GM21529 (cell line): Measurements from ENCODE around the gene MTARC1.
A peak's percentile ranks its signal among the peaks of the same experiment; 100 is the strongest.

Experiments used
- ATAC-seq: cut with Tn5 transposase; IDR thresholded peaks from one replicate; pipeline ENCODE4 v1.9.1; 2021; ENCODE audit not compliant: unreplicated experiment

The MTARC1 gene

DNA sequence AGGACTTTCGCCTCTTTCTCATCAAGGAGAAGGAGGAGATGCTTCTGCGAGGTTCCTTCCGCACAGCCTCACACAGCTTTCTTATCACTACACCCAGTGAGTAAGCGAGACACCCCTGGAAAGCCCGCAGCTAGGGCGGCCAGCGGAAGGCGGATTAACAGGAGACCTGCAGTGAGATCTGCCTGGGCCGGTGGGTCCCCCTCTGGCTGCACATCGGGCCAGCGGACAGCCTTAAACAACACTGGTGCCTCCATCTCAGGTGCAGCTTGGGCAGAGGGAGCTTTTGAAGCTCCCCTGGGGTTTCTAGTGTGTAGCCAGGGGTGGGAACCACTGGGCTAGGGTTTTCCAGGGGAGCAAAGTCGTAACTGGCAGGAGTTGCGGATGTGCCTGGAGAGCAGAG lies 17.5 kb upstream of the MTARC1 start:
- ATAC-seq = no peak

DNA sequence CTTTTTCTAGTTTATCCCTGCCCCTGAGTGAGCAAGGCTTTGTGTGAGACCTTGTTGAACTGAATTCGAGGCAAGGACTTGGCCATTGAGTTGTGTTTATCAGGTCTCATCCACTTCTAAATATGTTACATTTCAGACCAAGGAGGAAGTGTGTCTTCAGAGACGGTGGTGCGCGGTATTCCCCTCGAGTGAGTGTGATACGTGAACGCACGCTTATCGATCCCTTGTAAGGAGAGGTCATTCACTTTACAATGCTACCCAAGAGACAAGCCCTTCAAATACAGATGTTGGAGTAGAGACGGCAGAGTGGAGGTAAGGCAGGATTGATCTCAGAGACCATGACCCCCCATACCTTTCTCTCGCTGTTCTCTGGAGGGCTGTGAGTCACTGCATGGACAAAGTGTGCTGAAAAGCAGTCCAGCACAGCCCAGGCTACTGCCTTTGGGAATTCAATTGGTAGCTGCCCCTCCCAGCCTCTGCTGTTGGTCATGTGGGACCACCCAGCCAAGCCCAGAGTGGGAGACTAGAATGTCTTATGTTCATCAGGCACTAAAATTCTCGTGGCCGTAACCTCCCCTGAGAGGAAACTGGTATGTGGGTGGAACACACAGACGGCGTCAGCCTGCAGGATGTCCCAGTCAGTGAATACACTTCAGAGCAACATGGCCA lies 16.3 kb upstream of the MTARC1 start:
- peak; percentile 67 for ATAC-seq

DNA sequence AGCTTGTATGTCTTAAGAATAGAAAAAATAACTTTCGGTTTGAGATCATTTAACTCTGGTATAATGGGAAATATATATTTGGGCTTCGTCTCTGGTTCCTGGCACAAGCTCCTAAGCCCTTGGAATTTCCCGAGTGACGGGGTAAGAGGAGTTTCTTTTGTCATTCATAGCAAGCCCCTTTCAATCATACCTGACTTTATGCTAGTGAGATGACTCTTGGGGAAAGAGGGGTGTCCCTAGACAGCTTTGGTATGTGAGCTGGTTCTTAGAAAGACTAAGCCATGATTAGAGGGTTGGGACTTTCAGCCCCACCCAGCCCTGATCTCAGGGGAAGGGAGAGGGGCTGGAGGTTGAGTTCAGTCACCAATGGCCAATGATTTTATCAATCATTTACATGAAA lies 13.9 kb upstream of the MTARC1 start:
- ATAC-seq = peak; percentile 26

DNA sequence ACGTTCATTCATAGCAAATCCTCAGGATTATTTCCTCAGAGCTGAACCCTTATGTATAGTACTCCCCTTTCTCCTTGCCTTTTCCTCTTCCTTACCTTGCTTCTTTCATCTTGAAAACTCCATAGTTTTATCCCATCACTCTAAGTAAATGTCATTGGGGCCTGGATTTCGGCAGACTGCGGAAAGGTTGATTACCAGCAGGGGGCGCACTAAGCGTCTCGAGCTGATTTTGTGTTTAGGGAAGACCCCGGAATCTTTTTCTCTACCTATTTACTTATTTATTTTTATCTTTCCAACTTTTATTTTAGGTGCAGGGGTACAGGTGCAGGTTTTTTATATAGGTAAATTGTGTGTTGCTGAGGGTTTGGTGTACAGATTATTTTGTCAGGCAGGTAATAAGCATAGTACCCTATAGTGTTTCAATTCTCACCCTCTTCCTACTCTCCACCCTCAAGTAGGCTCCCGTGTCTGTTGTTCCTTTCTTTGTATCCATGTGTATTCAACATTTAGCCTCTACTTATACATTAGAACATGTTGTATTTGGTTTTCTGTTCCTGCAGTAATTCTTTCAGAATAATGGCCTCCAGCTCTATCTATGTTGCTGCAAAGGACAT lies 11.4 kb upstream of the MTARC1 start:
- ATAC-seq = no peak

DNA sequence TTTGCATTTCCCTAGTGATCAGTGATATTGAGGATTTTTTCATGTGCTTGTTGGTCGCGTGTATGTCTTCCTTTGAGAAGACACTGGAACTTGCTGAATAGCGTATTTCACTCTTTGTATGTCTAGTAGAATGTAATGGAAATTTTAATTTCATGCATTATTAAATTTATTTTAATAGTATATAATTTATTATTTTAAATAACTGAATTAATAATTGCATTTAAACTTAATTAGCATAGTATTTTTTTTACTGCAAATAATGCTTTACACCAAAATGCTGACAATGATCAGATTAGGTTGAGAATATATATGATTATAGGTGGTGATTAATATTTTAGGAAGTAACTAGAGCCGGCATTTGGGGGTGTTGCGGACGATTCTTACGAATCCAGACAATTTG lies 10.5 kb upstream of the MTARC1 start:
- no peak for ATAC-seq

DNA sequence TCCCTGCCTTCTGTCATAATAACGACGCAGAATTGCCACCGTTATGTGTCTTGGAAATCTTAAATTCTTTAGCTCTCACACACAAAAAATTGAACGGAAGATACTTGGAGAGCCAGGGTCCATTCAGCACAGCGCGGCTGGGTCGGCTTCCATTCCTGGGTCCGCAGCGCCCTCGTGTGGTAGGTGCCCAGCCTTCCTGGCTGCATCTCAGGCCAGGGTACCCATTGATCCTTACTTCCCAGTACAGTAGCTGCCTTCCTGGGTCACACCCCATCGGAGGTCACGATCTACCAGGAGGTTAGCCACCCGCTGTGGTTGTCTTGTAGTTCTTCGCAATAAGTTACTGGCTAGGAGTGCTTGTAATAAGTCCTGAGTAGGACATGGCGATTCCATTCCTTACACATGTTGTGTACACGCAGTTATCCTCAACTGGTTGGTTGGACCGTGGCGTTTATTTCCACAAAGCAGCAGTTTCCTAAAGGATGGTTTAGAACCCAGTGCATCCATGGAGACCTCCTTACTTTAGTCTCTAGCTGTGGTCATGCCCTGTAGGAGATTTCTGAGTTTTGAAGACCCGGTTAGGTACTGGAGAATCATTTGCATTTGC lies 9.9 kb upstream of the MTARC1 start:
- ATAC-seq = peak; percentile 82

DNA sequence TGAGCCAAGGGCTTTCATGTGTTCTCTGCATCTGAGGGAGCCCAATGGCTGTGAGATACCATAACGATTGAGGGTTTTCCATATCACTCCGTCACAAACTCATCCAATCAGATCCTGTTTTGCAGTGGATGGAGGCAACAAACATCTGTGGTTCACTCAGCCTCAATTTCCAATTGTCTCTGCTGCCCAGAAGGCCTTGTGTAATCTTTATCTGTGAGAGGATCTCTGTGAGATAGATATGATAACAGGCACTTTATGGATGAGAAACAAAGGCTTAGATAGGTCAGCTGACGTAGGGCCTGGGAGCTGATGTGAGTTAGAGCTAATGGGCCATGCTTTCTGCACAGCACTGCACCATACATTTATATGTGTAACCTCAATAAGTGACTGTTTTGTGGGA lies 3.3 kb upstream of the MTARC1 start:
- ATAC-seq = no peak

DNA sequence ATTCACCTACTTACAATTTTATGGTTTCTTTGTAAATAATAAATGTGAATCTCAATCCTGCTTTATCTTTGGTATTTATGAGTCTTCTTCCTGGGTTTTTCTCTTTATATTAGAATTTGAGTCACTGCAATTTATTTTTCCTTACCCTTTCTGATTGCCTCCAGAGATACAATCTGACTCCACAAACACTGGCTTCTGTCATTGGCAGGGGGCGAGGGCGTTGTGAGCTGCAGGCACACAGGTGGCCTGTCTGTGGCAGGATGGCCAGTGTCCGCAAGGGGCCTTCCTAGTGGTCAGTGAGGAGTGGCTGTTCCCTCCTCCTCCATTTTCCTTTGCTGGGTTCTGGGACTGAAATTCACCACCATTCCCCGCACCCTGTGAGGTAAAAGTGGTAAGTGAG lies 2.0 kb upstream of the MTARC1 start:
- no peak for ATAC-seq

DNA sequence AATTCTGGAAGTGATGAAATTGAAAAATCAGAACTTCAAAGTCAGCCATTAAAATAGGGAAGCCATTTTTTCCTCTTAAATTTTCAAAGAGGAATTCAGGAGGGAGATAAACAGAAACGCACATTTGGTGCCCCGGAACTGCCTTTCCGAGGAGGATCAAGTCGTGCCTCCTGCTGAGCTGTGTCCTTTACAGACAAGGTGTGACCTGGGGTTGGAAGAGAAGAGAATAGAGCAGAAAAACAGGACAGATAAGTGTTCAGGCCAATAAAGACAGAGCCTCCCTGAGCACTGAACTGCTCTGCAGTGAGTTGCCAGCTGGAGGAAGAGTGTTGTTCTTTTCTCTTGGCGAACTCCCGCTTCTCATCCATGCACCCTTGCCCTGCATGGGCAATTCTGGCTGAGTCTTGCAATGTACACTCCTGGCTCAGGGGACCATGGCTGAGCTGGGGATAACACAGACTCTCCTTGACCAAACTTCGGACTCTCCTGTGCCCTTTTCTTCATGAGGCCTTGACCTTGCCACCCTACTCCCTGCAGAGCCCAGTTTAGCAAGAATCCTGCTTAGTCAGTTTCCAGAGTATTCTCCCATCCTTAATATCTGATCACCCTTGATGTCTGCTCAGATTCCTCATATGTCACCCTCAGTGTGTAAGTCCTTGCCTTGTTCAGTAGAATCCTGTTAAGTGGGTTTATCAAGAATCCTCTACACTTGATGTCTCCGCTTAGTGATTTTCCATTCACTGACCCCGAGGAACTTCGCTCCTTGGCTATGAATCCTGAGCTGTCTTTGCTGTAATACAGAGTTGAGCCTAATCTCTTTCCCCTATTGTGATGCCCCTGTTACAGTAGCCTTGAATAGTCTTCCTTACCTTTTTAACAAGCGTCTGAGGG lies 1.3 kb upstream of the MTARC1 start:
- no peak for ATAC-seq

DNA sequence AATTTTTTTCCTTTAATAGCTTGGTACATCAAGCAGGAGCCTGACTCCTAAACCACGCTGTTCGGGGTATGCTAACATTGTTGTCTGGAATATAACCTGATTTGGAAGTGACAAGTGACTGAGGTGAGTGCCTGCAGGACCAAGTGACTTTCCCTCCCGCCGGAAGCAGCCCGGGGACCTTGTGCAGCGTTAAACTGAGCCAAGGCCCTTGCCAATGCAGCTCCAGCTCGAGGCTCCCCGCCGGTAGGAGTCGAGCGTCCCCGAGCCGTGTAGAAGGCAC lies 716 bp upstream of the MTARC1 start:
- peak; percentile 27 for ATAC-seq

DNA sequence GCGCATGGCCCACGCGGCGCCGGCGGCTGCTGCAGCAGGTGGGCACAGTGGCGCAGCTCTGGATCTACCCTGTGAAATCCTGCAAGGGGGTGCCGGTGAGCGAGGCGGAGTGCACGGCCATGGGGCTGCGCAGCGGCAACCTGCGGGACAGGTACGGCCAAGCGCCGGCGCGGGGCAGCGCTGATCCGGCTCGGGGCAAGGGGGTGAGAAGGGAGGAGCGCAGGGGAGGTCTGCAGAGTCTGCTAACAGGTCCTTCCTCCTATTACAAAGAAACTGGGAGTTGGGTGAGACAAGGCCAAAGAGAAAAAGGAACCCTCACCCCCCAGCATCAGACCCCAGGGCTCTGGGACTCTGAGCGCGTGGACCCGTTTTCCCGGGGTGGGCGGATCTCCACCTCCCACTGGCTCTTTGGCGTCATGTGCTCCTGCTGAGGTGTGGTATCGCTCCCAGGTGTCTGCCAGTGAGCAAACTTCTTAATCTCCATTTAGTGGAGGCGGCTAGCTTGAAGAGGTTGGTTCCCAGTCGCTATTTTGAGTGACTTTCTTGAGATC lies 431 bp downstream of the MTARC1 start:
- peak; percentile 42 for ATAC-seq

DNA sequence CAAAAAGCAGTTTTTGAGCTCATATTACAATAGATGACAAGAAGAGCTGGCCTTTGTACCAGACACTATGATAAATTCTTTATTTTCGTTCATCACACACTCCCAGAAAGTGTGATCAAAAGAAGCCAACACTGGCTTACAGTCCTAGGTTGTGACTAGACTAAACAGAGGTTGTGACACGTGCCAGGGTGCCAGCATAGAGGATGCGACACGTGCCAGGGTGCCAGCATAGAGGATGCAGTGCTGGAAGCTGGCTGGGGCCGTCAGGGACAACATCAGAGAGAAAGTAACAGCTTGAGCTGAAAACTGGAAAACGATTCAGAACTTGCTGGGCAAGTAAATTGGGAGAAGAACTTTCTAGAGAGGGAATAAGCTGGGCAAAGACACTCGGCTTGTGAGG lies 2.2 kb downstream of the MTARC1 start:
- ATAC-seq = no peak

DNA sequence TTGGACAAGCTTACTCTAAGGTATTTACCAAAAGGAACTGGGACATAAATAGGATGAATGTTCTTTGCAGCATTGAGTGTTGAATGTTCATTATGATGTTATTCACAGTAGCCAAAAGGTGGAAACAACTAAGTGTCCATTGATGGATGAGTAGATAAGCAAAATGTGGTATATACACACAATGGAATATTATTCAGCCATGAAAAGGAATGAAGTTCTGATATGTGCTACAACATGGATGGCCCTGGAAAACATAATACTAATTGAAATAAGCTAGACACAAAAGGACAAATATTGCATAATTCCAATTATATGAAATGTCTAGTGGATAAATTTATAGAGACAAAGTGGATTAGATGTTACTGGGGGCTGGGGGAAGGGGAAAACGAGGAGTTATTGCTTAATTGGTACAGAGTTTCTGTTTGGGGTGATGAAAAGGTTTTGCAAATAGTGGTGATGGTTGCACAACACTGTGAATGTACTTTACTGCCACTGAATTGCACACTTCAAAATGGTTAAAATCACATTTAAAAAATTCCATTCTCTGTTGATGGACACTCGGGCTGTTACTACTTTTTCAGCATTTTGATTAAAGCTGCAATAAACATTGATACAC lies 2.9 kb downstream of the MTARC1 start:
- ATAC-seq = no peak

DNA sequence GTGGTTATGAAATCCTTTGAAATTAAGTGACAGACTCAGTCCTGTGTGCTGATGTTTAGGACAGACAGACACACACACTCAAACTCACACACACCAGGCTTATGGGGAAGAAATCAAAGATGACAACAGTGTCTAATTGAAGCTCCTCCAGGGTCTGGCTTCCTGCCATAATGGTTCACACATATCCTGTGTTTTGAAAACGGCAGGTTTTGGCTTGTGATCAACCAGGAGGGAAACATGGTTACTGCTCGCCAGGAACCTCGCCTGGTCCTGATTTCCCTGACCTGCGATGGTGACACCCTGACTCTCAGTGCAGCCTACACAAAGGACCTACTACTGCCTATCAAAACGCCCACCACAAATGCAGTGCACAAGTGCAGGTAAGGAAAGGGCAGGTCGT lies 4.6 kb downstream of the MTARC1 start:
- ATAC-seq = no peak

DNA sequence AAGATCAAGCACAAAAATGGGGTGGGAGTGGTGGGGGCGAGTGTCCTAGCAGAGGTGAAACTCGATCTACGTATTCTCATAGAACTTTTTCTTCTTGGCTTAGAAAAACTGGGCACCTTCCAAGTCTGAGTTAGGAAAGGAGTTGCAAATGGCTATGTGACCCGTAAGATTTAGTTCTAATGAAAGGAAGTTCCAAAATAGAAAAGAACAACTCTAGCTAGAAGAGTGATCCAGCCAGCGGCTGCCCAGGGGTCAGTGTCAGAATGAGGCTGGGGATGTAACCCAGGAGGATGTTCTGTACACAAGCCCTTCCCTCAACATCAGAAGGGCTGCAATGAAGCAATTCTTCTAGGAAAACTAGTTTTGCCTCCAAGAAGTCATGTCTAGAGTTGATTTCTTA lies 5.2 kb downstream of the MTARC1 start:
- no peak for ATAC-seq

DNA sequence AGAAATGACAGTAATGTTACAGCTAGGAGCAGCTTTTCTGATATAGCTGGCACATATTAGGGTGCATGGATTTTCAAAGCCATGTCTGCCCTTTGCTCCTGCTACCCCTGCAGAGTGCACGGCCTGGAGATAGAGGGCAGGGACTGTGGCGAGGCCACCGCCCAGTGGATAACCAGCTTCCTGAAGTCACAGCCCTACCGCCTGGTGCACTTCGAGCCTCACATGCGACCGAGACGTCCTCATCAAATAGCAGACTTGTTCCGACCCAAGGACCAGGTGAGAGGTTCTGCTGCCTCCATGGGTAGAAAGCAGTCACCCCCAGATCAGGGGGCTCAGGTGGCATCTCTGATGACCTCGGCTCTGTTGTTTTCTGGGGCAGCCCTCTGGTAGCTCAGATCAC lies 9.8 kb downstream of the MTARC1 start:
- ATAC-seq = no peak

DNA sequence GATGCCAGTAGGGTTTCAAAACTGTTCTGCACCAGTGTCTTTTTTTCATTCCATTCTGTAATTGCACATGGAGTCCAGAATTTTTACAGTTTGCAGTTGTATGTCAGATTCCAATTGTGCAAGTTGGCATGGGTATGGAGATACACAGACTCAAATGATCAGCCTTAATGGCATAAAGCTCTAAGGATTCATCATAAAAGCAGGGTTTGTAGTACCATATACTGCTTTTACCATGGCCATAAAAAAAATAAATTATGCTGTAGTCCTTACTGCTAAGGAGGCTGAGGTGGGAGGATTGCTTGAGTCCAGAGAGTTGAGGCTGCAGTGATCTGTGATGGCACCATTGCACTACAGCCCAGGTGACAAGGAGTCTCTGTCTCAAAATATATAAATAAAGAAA lies 10.3 kb downstream of the MTARC1 start:
- ATAC-seq = no peak

DNA sequence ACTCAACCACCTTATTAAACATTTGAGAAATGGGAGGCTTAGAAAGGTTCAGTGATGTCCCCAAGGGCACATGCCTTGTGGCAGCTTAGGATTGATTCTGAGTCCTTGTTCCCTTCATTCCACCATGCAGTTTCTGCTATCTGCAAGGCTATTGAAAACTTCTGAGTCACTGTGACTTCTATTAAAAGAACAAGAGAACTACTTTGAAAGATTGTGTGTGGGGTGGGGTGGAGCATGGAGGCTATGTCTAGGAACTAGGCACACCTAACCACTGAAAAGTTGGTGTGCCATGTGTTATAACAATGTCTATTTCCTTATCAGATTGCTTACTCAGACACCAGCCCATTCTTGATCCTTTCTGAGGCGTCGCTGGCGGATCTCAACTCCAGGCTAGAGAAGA lies 10.8 kb downstream of the MTARC1 start:
- no peak for ATAC-seq

DNA sequence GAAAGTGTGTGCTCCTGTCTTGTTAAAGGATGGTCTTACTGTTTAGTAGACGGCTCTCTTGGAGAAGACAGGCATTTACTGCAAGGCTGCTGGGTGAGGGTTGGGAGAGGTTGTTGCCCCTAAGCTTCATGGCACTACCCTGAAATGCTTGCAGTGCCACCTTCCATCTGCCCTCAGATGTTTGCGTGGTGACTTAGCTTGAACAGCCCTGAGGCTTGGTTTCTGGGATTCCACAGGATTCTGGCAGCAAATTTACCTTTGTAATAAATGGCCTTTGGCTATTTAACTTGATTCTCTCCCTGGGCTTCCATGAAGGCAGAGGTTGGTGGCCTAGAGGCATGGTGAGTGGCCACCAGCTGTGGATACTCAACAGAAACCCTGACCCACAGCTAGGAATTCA lies 11.6 kb downstream of the MTARC1 start:
- no peak for ATAC-seq

DNA sequence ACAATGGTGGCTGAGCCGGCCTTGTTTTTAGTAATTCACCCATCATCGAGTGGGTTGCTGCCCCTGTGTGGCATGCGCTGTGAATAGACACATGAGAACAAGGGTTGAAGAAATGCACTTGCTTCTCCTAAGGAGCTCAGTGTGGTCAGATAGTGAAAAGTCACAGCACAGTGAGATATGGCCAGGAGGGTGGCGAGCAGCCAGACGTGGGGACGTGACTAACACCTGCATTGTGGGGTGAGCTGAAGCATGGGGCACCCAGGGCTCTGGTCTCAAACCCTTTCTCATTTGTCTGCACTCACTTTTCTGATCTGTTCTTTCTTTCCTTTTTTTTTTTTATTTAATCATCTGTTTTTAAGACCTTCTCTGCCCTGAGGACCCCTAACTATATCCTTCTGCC lies 13.5 kb downstream of the MTARC1 start:
- no peak for ATAC-seq
